WTC11 (cell line): Measurements from ENCODE around the gene LYSMD1. TPM values are rescaled to one million over a fixed set of nuclear protein-coding genes. Genes with fewer than 3 reads are reported as not detected.
A peak's percentile ranks its signal among the peaks of the same experiment; 100 is the strongest.

Source experiments
- ATAC-seq: fragments of 200-7000 bp; cut with Tn5 transposase; 2 replicates; pipeline ENCODE4 v1.10.0; 2021; ENCODE audit warnings: mild to moderate bottlenecking, moderate library complexity
- CTCF ChIA-PET: fragments of 300-600 bp; sonication (Branson Sonifier 250); formaldehyde crosslinking; loops from one replicate; lab custom pipeline; 2021; ENCODE audit warnings: antibody characterized with exemption; lab: Charles Lee
- POLR2A ChIA-PET: fragments of 350-600 bp; sonication (Branson Sonifier 250); formaldehyde crosslinking; loops from one replicate; lab custom pipeline; 2021; ENCODE audit warnings: antibody characterized with exemption; lab: Charles Lee
- DNase-seq: peaks from one replicate; pipeline ENCODE4 v3.0.0; 2021; ENCODE audit warnings: low spot score
- H3K27ac Mint-ChIP-seq: 2 replicates; pipeline ENCODE4 v1.8.0; 2021; ENCODE audit warnings: mixed read lengths
- H3K27me3 Mint-ChIP-seq: 2 replicates; pipeline ENCODE4 v1.8.0; 2021; ENCODE audit warnings: low read depth, mild to moderate bottlenecking, moderate library complexity, mixed read lengths
- H3K36me3 Mint-ChIP-seq: 2 replicates; pipeline ENCODE4 v1.8.0; 2021; ENCODE audit warnings: mixed read lengths
- H3K4me1 Mint-ChIP-seq: 2 replicates; pipeline ENCODE4 v1.8.0; 2022; ENCODE audit warnings: mixed read lengths
- H3K4me3 Mint-ChIP-seq: 2 replicates; pipeline ENCODE4 v1.8.0; 2021; ENCODE audit warnings: mild to moderate bottlenecking, moderate library complexity, mixed read lengths
- H3K9me3 Mint-ChIP-seq: 2 replicates; pipeline ENCODE4 v1.8.0; 2021; ENCODE audit warnings: mixed read lengths
- CBFB ChIP-seq: sonication (generic); formaldehyde crosslinking; IDR thresholded peaks from 2 replicates; pipeline ENCODE4 v1.8.1; 2022; ENCODE audit warnings: mild to moderate bottlenecking, low read depth, missing genetic modification reagents
- EMX1 ChIP-seq: fragments of 250-450 bp; sonication (Bioruptor Pico); IDR thresholded peaks from 2 replicates; pipeline ENCODE4 v1.8.0; 2021; ENCODE audit warnings: mild to moderate bottlenecking
- ESRRA ChIP-seq: sonication (generic); formaldehyde crosslinking; IDR thresholded peaks from 2 replicates; pipeline ENCODE4 v1.8.1; 2022; ENCODE audit warnings: mild to moderate bottlenecking, missing genetic modification reagents, borderline replicate concordance
- FOXJ3 ChIP-seq: sonication (generic); formaldehyde crosslinking; IDR thresholded peaks from 2 replicates; pipeline ENCODE4 v1.9.0; 2021; ENCODE audit warnings: missing genetic modification reagents, mild to moderate bottlenecking, borderline replicate concordance
- FOXP1 ChIP-seq: sonication (generic); formaldehyde crosslinking; IDR thresholded peaks from 2 replicates; pipeline ENCODE4 v1.8.0; 2022; ENCODE audit warnings: missing genetic modification reagents, mild to moderate bottlenecking, moderate library complexity, borderline replicate concordance
- GTF2I ChIP-seq: fragments of 250-450 bp; sonication (Bioruptor Pico); conservative IDR thresholded peaks from 2 replicates; pipeline ENCODE4 v1.4.0; 2021; ENCODE audit warnings: mild to moderate bottlenecking
- HMGA2 ChIP-seq: fragments of 250-450 bp; sonication (Bioruptor Pico); IDR thresholded peaks from 2 replicates; pipeline ENCODE4 v1.4.0; 2021; ENCODE audit warnings: mild to moderate bottlenecking, moderate library complexity
- JAZF1 ChIP-seq: fragments of 250-450 bp; sonication (Bioruptor Pico); IDR thresholded peaks from 2 replicates; pipeline ENCODE4 v1.9.0; 2021; ENCODE audit warnings: moderate library complexity, mild to moderate bottlenecking, inconsistent platforms
- NFE2L1 ChIP-seq: sonication (generic); formaldehyde crosslinking; IDR thresholded peaks from 2 replicates; pipeline ENCODE4 v1.8.1; 2023; ENCODE audit warnings: missing genetic modification reagents
- NFYB ChIP-seq: sonication (generic); formaldehyde crosslinking; conservative IDR thresholded peaks from 2 replicates; pipeline ENCODE4 v1.8.0; 2022; ENCODE audit warnings: low read depth, missing genetic modification reagents
- NR3C1 ChIP-seq: sonication (generic); formaldehyde crosslinking; conservative IDR thresholded peaks from 2 replicates; pipeline ENCODE4 v1.8.1; 2023; ENCODE audit warnings: low read depth, mild to moderate bottlenecking, missing genetic modification reagents
- OVOL2 ChIP-seq: fragments of 250-450 bp; sonication (Bioruptor Pico); IDR thresholded peaks from 2 replicates; pipeline ENCODE4 v1.9.0; 2021; ENCODE audit warnings: mild to moderate bottlenecking, borderline replicate concordance
- PRRX2 ChIP-seq: fragments of 250-450 bp; sonication (Bioruptor Pico); IDR thresholded peaks from 2 replicates; pipeline ENCODE4 v1.8.0; 2021; ENCODE audit warnings: mild to moderate bottlenecking
- SP1 ChIP-seq: sonication (generic); formaldehyde crosslinking; conservative IDR thresholded peaks from 2 replicates; pipeline ENCODE4 v1.8.1; 2022; ENCODE audit warnings: missing genetic modification reagents
- TEAD1 ChIP-seq: sonication (generic); formaldehyde crosslinking; IDR thresholded peaks from 2 replicates; pipeline ENCODE4 v1.8.0; 2022; ENCODE audit warnings: mild to moderate bottlenecking, missing genetic modification reagents
- ZBTB21 ChIP-seq: sonication (generic); formaldehyde crosslinking; IDR thresholded peaks from 2 replicates; pipeline ENCODE4 v1.8.1; 2023; ENCODE audit warnings: mild to moderate bottlenecking, missing genetic modification reagents, borderline replicate concordance
- ZNF232 ChIP-seq: sonication (generic); formaldehyde crosslinking; IDR thresholded peaks from 2 replicates; pipeline ENCODE4 v1.8.0; 2022; ENCODE audit warnings: mild to moderate bottlenecking, missing genetic modification reagents
- ZNF263 ChIP-seq: sonication (generic); formaldehyde crosslinking; IDR thresholded peaks from 2 replicates; pipeline ENCODE4 v1.8.1; 2022; ENCODE audit warnings: low read depth, mild to moderate bottlenecking, moderate library complexity, missing genetic modification reagents
- ZNF317 ChIP-seq: sonication (generic); formaldehyde crosslinking; IDR thresholded peaks from 2 replicates; pipeline ENCODE4 v1.8.1; 2023; ENCODE audit warnings: low read depth, mild to moderate bottlenecking, moderate library complexity, missing genetic modification reagents, borderline replicate concordance
- ZNF396 ChIP-seq: fragments of 250-450 bp; sonication (Bioruptor Pico); IDR thresholded peaks from 2 replicates; pipeline ENCODE4 v1.8.0; 2021; ENCODE audit warnings: mild to moderate bottlenecking, moderate library complexity, borderline replicate concordance
- total RNA-seq: library from RNA; stranded (reverse); gene quantifications from 3 replicates; pipeline ENCODE4 v1.2.3, GENCODE V29; 2021
- TF ChIP-seq, protein P1 (sequence below): sonication (generic); formaldehyde crosslinking; IDR thresholded peaks from 2 replicates; pipeline ENCODE4 v1.8.1; 2023; ENCODE audit warnings: mild to moderate bottlenecking, missing genetic modification reagents, borderline replicate concordance
- TF ChIP-seq, protein P2 (sequence below): sonication (generic); formaldehyde crosslinking; IDR thresholded peaks from 2 replicates; pipeline ENCODE4 v1.8.1; 2023; ENCODE audit warnings: mild to moderate bottlenecking, missing genetic modification reagents

LYSMD1 gene
- total RNA-seq, 1 experiment from 2014 or later = 7.8 TPM

DNA sequence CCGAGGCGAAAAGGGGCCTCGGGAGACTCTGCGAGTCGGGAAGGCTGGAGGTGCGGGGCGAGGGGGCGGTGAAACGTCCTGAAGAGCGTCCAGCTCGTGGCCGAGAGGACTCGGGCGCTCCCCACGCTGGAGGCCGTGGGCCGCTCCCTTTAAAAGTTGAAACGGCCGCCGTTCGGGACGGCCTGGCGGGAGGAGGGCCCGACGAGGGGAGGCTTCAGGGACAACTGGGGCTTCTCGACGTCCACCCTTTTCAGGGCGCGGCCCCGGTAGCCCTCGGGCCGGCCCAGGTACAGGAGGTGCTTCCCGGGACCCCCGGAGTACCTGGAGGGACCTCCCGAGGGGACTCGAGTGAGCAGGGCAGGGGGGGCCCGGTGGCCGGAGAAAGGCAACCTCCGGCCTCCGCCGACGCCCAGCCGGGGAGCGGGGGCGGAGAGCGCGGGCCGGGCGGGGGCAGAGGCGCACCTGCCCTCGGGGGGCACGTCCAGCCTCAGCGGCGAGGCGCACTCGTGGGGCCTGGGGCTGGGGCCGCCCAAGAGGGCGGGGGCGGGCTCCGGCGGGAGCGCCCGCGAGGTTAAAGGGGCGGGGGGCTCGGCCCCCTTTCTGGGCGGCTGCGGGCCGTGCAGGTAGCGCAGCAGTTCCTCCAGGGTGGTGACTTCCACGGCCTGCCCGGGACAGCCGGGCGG, 33.2 kb downstream of the LYSMD1 start:
- no peaks in the 10 kb centered on the region; the same call in 1 of the 2 replicates for H3K9me3 Mint-ChIP-seq
- TF ChIP-seq ZNF317 (CRISPR knock-in tag) (no peak), OVOL2 (CRISPR knock-in tag) (no peak), HMGA2 (CRISPR knock-in tag) (no peak), FOXP1 (CRISPR knock-in tag) (no peak), ZNF263 (CRISPR knock-in tag) (no peak), CBFB (CRISPR knock-in tag) (no peak), ZNF232 (CRISPR knock-in tag) (no peak), SP1 (CRISPR knock-in tag) (no peak), ZNF396 (CRISPR knock-in tag) (no peak), NR3C1 (CRISPR knock-in tag) (no peak)
- TF ChIP-seq, protein P1, sequence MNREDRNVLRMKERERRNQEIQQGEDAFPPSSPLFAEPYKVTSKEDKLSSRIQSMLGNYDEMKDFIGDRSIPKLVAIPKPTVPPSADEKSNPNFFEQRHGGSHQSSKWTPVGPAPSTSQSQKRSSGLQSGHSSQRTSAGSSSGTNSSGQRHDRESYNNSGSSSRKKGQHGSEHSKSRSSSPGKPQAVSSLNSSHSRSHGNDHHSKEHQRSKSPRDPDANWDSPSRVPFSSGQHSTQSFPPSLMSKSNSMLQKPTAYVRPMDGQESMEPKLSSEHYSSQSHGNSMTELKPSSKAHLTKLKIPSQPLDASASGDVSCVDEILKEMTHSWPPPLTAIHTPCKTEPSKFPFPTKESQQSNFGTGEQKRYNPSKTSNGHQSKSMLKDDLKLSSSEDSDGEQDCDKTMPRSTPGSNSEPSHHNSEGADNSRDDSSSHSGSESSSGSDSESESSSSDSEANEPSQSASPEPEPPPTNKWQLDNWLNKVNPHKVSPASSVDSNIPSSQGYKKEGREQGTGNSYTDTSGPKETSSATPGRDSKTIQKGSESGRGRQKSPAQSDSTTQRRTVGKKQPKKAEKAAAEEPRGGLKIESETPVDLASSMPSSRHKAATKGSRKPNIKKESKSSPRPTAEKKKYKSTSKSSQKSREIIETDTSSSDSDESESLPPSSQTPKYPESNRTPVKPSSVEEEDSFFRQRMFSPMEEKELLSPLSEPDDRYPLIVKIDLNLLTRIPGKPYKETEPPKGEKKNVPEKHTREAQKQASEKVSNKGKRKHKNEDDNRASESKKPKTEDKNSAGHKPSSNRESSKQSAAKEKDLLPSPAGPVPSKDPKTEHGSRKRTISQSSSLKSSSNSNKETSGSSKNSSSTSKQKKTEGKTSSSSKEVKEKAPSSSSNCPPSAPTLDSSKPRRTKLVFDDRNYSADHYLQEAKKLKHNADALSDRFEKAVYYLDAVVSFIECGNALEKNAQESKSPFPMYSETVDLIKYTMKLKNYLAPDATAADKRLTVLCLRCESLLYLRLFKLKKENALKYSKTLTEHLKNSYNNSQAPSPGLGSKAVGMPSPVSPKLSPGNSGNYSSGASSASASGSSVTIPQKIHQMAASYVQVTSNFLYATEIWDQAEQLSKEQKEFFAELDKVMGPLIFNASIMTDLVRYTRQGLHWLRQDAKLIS (CRISPR knock-in tag) = no peak
- TF ChIP-seq, protein P2, sequence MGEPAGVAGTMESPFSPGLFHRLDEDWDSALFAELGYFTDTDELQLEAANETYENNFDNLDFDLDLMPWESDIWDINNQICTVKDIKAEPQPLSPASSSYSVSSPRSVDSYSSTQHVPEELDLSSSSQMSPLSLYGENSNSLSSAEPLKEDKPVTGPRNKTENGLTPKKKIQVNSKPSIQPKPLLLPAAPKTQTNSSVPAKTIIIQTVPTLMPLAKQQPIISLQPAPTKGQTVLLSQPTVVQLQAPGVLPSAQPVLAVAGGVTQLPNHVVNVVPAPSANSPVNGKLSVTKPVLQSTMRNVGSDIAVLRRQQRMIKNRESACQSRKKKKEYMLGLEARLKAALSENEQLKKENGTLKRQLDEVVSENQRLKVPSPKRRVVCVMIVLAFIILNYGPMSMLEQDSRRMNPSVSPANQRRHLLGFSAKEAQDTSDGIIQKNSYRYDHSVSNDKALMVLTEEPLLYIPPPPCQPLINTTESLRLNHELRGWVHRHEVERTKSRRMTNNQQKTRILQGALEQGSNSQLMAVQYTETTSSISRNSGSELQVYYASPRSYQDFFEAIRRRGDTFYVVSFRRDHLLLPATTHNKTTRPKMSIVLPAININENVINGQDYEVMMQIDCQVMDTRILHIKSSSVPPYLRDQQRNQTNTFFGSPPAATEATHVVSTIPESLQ (CRISPR knock-in tag) = no peak
- TF ChIP-seq, all 79 proteins: peak for 0
- no peak for ATAC-seq
- peak; percentile 28 for DNase-seq
- ChIA-PET POLR2A (no interaction called here), CTCF (interaction anchor here (1.1 to 4.2 kb wide), 6 partner anchors 11 to 119 kb away, joined by 4 to 50 read pairs (median 28); no protein-coding TSS in a partner anchor)
- Mint-ChIP-seq H3K36me3 (peaks cover 16% of the 10 kb centered on the region), H3K4me3 (peak overlapping the region; percentile 72), H3K27me3 (peaks cover 43% of the 10 kb centered on the region), H3K4me1 (peaks cover 15% of the 10 kb centered on the region), H3K27ac (no peak overlapping the region)

DNA sequence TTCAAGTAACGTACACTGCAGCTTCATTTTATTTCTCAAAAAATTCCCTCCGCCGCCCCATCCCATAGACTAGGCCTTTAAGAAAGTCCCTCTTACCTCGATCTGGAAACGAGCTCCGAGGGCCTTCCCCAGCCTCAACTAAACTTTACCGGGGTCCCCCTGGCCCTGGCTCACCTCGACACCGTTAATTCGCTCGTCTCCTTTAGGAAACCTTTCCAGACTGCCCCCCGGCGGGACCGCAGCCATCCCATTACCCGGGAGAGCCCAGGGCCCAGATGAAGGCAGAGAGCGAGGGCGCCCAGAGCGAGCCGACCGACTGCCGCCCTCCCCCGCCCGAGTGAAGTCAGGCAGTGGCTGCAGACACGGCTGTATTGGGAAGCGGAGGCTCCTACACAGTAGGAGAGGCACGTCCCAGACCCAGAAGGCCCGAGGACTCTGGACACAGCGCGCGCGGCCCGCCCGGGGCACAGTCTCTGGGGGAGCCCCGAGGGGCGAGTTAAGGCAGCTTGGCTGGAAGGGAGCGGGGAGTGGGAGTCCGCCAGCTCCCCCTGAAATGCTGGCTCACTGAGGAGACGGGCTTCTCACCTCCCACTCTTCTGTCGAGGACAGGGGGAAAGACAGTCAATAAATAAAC, 33.9 kb downstream of the LYSMD1 start:
- ATAC-seq (peak; percentile 30), DNase-seq (peak; percentile 56)
- Mint-ChIP-seq H3K27ac (no peak overlapping the region; the same call in 1 of the 2 replicates), H3K4me1 (peaks cover 15% of the 10 kb centered on the region), H3K9me3 (no peaks in the 10 kb centered on the region; the same call in 1 of the 2 replicates), H3K4me3 (peak overlapping the region; percentile 72), H3K36me3 (peaks cover 12% of the 10 kb centered on the region), H3K27me3 (peaks cover 43% of the 10 kb centered on the region)
- POLR2A ChIA-PET = interaction anchor here (0.7 to 1.4 kb wide), 10 partner anchors 11 to 84 kb away, joined by 3 to 11 read pairs (median 4); partner anchors contain the start of genes C1orf56, LYSMD1, TNFAIP8L2 and VPS72
- TF ChIP-seq NFYB (CRISPR knock-in tag) = no peak
- no peak for TF ChIP-seq TEAD1 (CRISPR knock-in tag)
- no peak for TF ChIP-seq EMX1
- no peak for TF ChIP-seq ESRRA (CRISPR knock-in tag)
- TF ChIP-seq NFE2L1 = no peak
- no peak for TF ChIP-seq GTF2I (CRISPR knock-in tag)
- TF ChIP-seq ZBTB21 (CRISPR knock-in tag) = no peak
- no peak for TF ChIP-seq FOXJ3
- TF ChIP-seq JAZF1 (CRISPR knock-in tag) = no peak
- no peak for TF ChIP-seq PRRX2 (CRISPR knock-in tag)
- CTCF ChIA-PET = interaction anchor here (0.5 to 2.2 kb wide), 14 partner anchors 12 to 125 kb away, joined by 3 to 50 read pairs (median 5); partner anchors contain the start of genes C1orf56, CDC42SE1, GABPB2 and LYSMD1
